ENCODE data around the gene SELPLG.

The SELPLG gene

DNA sequence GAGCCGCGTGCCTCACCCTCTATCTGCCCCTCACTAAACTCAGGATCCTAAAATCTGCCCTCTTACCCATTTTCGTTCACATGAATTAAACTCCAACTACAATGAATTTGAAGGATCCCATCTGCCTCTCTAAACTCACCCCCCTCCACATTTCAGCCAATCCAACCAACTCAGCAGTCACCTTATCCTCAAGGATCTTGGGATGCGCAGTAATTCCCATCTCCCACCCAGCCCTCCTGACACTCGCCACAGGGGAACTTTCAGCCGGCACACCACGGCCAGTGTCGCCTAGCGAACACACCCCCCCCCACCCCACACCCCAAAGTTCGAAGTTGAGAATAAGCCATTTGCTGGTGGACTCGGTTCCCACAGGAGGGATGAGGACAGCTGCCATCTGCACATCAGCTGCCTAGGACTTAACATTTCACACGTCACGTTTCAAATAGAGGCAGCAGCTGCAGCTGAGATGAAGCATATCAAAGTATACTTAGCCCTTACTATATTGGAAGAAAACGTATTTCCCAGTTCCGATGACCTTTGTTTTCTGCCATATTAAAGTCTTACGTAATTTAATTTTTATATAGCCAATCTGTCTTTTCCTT lies 8.7 kb upstream of the SELPLG start:
- Histone ChIP-seq H3K27me3 (no peaks in the 10 kb centered on the region), H3K4me3 (ENCODE audit: low read depth, low read length) (no peak overlapping the region), H3K9me3 (no peaks in the 10 kb centered on the region), H3K36me3 (peaks cover 18% of the 10 kb centered on the region), H3K4me1 (peaks cover 10% of the 10 kb centered on the region)
- TF ChIP-seq, protein P1, sequence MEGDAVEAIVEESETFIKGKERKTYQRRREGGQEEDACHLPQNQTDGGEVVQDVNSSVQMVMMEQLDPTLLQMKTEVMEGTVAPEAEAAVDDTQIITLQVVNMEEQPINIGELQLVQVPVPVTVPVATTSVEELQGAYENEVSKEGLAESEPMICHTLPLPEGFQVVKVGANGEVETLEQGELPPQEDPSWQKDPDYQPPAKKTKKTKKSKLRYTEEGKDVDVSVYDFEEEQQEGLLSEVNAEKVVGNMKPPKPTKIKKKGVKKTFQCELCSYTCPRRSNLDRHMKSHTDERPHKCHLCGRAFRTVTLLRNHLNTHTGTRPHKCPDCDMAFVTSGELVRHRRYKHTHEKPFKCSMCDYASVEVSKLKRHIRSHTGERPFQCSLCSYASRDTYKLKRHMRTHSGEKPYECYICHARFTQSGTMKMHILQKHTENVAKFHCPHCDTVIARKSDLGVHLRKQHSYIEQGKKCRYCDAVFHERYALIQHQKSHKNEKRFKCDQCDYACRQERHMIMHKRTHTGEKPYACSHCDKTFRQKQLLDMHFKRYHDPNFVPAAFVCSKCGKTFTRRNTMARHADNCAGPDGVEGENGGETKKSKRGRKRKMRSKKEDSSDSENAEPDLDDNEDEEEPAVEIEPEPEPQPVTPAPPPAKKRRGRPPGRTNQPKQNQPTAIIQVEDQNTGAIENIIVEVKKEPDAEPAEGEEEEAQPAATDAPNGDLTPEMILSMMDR (IDR thresholded peaks at IDR 0.05; ENCODE audit: low read depth, low read length): no peak
- DNase-seq: no peak

GRCh38 chr12:108641446-108642268 lies 8.0 kb upstream of the SELPLG start:
- Histone ChIP-seq H3K4me3 (ENCODE audit: low read depth, low read length) (no peak overlapping the region), H3K27me3 (no peaks in the 10 kb centered on the region), H3K4me1 (peaks cover 10% of the 10 kb centered on the region), H3K36me3 (peaks cover 11% of the 10 kb centered on the region), H3K9me3 (no peaks in the 10 kb centered on the region)
- TF ChIP-seq, protein P1 (IDR thresholded peaks at IDR 0.05; ENCODE audit: low read depth, low read length): no peak
- DNase-seq: no peak

GRCh38 chr12:108640802-108641445 lies 7.2 kb upstream of the SELPLG start:
- Histone ChIP-seq H3K9me3 (no peaks in the 10 kb centered on the region), H3K36me3 (peaks cover 6% of the 10 kb centered on the region), H3K4me3 (ENCODE audit: low read depth, low read length) (no peak overlapping the region), H3K4me1 (peaks cover 10% of the 10 kb centered on the region), H3K27me3 (no peaks in the 10 kb centered on the region)
- DNase-seq: peak; percentile 56
- TF ChIP-seq, protein P1 (IDR thresholded peaks at IDR 0.05; ENCODE audit: low read depth, low read length): no peak

DNA sequence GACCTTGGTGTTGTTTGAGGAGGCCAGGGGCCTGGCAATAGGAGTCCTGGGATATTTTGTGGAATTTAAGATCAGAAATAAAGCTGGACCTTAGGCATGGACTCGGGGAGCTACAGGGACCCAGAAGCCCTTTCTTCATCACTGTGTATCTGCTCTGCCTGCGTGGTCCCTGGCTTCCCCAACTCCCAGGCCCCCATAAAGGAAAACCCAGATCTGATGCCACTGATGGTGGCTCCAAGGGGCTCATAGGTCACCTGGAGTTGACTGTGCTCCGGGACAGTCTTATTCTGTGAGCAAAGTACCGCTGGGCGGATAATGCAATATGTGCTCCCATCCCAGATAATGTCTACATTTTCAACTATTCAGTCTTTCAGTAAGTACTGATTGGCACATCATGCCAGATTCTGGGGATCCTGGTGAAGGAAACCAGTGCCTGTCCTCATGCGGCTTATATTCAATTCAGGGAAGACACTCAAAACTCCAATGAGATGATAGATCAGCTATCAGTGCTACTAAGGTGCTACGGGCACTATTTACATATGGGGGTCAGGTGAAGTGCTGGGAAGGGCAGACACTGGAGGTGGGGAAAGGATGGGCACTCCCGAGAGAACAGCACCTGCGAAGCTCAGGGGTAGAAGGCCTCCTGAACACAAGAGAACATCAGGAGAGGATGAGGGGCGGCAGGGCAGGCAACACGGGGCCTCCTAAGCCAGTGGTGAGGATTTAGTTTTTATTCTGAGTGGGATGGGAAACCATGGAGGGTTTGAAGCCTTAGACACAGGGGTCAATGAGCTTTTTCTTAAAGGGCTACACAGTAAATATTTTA lies 5.5 kb upstream of the SELPLG start:
- Histone ChIP-seq H3K4me1 (peaks cover 12% of the 10 kb centered on the region), H3K4me3 (ENCODE audit: low read depth, low read length) (no peak overlapping the region), H3K27me3 (no peaks in the 10 kb centered on the region), H3K36me3 (no peaks in the 10 kb centered on the region), H3K9me3 (no peaks in the 10 kb centered on the region)
- TF ChIP-seq, protein P1 (IDR thresholded peaks at IDR 0.05; ENCODE audit: low read depth, low read length): no peak
- DNase-seq: no peak

DNA sequence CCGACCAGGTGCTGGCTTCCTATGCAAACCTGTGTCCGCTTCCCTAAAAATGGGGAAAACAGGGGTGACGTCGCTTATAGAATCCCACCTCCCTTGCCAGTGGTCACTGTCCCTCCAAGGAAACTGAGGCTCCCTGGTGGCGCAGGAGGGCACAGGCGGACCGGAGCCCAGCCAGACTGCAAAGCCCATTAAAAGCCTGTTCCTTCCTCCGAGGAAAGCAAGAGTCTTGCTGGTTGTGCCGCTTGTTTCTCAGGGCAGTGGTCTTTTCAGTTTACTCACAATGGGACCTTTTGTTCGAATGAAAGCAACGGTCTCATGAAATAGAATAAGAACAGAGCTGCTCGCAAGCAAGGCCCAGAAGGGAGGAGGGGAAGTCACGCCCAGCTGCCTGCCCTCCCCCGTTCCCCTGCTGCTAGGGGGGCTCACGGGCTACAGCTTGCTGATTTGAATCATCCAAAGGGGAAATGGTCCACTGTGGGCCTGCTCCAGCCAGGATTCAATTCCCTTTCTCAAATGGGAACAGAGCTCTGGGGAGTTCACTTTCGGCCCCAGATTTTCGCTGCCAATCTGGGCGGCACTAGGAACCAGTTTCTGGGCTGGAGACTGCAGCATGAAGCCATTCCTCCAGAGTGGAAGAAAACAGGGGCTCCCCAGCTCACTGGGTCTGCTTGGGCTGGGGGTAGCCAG lies 4.6 kb upstream of the SELPLG start:
- TF ChIP-seq, protein P1 (IDR thresholded peaks at IDR 0.05; ENCODE audit: low read depth, low read length): no peak
- no peak for DNase-seq
- Histone ChIP-seq H3K4me1 (peaks cover 18% of the 10 kb centered on the region), H3K36me3 (no peaks in the 10 kb centered on the region), H3K9me3 (no peaks in the 10 kb centered on the region), H3K4me3 (ENCODE audit: low read depth, low read length) (no peak overlapping the region), H3K27me3 (no peaks in the 10 kb centered on the region)
